MM.1S (cell line): ENCODE data around the gene ITGB8.

Experiments used
- CTCF ChIP-seq: fragments of 300-600 bp; sonication (generic); IDR thresholded peaks from 2 replicates; pipeline ENCODE4 v1.5.1; 2016; ENCODE audit warnings: antibody characterized with exemption, low read length, mixed read lengths
- EZH2 ChIP-seq: fragments of 300-600 bp; sonication (generic); optimal IDR thresholded peaks from 2 replicates; pipeline ENCODE3; 2017; ENCODE audit warnings: low read depth, mild to moderate bottlenecking, antibody characterized with exemption, low read length, mixed read lengths
- EZH2phosphoT487 ChIP-seq: fragments of 300-600 bp; sonication (generic); IDR thresholded peaks from 2 replicates; pipeline ENCODE4 v1.6.1; 2018; ENCODE audit warnings: antibody characterized with exemption, low read length

- no peak for TF ChIP-seq EZH2
- TF ChIP-seq CTCF, result no peak
- no peak for TF ChIP-seq EZH2phosphoT487
These were observed 64.4 kb downstream of the ITGB8 start for GRCh38 chr7:20395104-20395503.
